Prostate gland (tissue), 2 donors: ENCODE data around the gene ALK. TPM values are rescaled to one million over a fixed set of nuclear protein-coding genes. Genes with fewer than 3 reads are reported as not detected.

Experiments used
- DNase-seq: peaks from one replicate; pipeline ENCODE4 v3.0.0-alpha.2; 2019; ENCODE audit warnings: low spot score
- H3K27ac ChIP-seq, 2 donors: fragments of 200-600 bp; sonication (generic); 2 replicates each; pipeline ENCODE4 v1.5.1; 2017 to 2019
- H3K27me3 ChIP-seq: fragments of 200-600 bp; sonication (generic); replicated peaks from 2 replicates; pipeline ENCODE4 v1.5.1; 2019; ENCODE audit not compliant: insufficient read depth
- H3K36me3 ChIP-seq, 2 donors: fragments of 200-600 bp; sonication (generic); 1 replicate in 1 of 2; 2 replicates in 1 of 2; pipeline versions ENCODE4 v1.5.1 to v1.8.1; 2017 to 2019
- H3K4me1 ChIP-seq: fragments of 200-600 bp; sonication (generic); replicated peaks from 2 replicates; pipeline ENCODE4 v1.5.1; 2019
- H3K4me3 ChIP-seq, 2 donors: fragments of 200-600 bp; sonication (generic); 2 replicates each; pipeline ENCODE4 v1.5.1; 2017 to 2019
- H3K9me3 ChIP-seq: fragments of 200-600 bp; sonication (generic); 2 replicates; pipeline ENCODE4 v1.5.1; 2017
- CTCF ChIP-seq, 4 experiments: fragments of 200-600 bp in 2 of 4; fragments of 450-650 bp in 2 of 4; sonication (generic) in 2 of 4; IDR thresholded peaks; 1 replicate in 3 of 4; 2 replicates in 1 of 4; pipeline ENCODE4 v1.5.1; 2016 to 2019; ENCODE audit warnings: antibody characterized with exemption in 4 of 4, mild to moderate bottlenecking in 2 of 4, moderate library complexity in 2 of 4
- POLR2A ChIP-seq: fragments of 450-650 bp; IDR thresholded peaks from one replicate; pipeline ENCODE4 v1.6.1; 2016; ENCODE audit warnings: antibody characterized with exemption, mild to moderate bottlenecking
- POLR2AphosphoS5 ChIP-seq: sonication (generic); formaldehyde crosslinking; IDR thresholded peaks from one replicate; pipeline ENCODE4 v1.6.1; 2017; ENCODE audit warnings: antibody characterized with exemption
- WGBS: methylation state at CpG from one replicate; pipeline ENCODE4 v1.1.5; 2018; 5-methylcytosine and 5-hydroxymethylcytosine counted together
- intact Hi-C: fragments of 100-400 bp; cut with DNase I; formaldehyde crosslinking; loops from one replicate; pipeline ENCODE4 v1.14.2; 2022
- total RNA-seq, 2 donors: library from RNA; depleted of rRNA; stranded (reverse); fragments of >200 nt; gene quantifications; one replicate each; pipeline ENCODE4 v1.1.0, GENCODE V29; 2016

Gene ALK
- total RNA-seq, 2 donors from 2014 or later, result 0.14 to 1.2 TPM

- 82% methylated on average over 5 of the region's 5 CpGs for WGBS
- Histone ChIP-seq H3K4me1 (no peaks in the 10 kb centered on the region), H3K9me3 (no peaks in the 10 kb centered on the region), H3K36me3 (no peaks in the 10 kb centered on the region), H3K4me3 (no peak overlapping the region), H3K27ac (no peak overlapping the region), H3K27me3 (no peaks in the 10 kb centered on the region)
- TF ChIP-seq POLR2A, result no peak
- TF ChIP-seq CTCF (IDR thresholded peaks at IDR 0.05), result no peak
- no peak for TF ChIP-seq POLR2AphosphoS5
- intact Hi-C loops, result no loop called here
- no peak for DNase-seq
These were observed 231.7 kb downstream of the ALK start for GRCh38 chr2:29689666-29690065.

GRCh38 chr2:29688429-29688828, 233.0 kb downstream of the ALK start:
- Histone ChIP-seq H3K27ac (no peak overlapping the region), H3K4me3 (no peak overlapping the region), H3K27me3 (no peaks in the 10 kb centered on the region), H3K9me3 (no peaks in the 10 kb centered on the region), H3K36me3 (no peaks in the 10 kb centered on the region), H3K4me1 (no peaks in the 10 kb centered on the region)
- DNase-seq, result no peak
- WGBS, result 39% methylated on average over 2 of the region's 2 CpGs
- TF ChIP-seq POLR2AphosphoS5 (no peak), POLR2A (no peak), CTCF (IDR thresholded peaks at IDR 0.05) (no peak)
- intact Hi-C loops, result no loop called here

GRCh38 chr2:29687121-29687520, 234.3 kb downstream of the ALK start:
- H3K9me3 ChIP-seq, result no peaks in the 10 kb centered on the region
- H3K4me3 ChIP-seq, result no peak overlapping the region
- H3K4me1 ChIP-seq, result no peaks in the 10 kb centered on the region
- H3K36me3 ChIP-seq, result no peaks in the 10 kb centered on the region
- no peak overlapping the region for H3K27ac ChIP-seq
- no peaks in the 10 kb centered on the region for H3K27me3 ChIP-seq
- WGBS, result 77% methylated on average over 2 of the region's 2 CpGs
- TF ChIP-seq POLR2AphosphoS5 (no peak), CTCF (IDR thresholded peaks at IDR 0.05) (no peak), POLR2A (no peak)
- intact Hi-C loops, result no loop called here
- no peak for DNase-seq

- no peaks in the 10 kb centered on the region for H3K27me3 ChIP-seq
- TF ChIP-seq CTCF (IDR thresholded peaks at IDR 0.05) (no peak), POLR2AphosphoS5 (no peak), POLR2A (no peak)
- DNase-seq, result no peak
- H3K36me3 ChIP-seq, result no peaks in the 10 kb centered on the region
- H3K27ac ChIP-seq, result no peak overlapping the region
- H3K4me1 ChIP-seq, result no peaks in the 10 kb centered on the region
- no peaks in the 10 kb centered on the region for H3K9me3 ChIP-seq
- no peak overlapping the region for H3K4me3 ChIP-seq
- intact Hi-C loops, result no loop called here
These were observed 244.4 kb downstream of the ALK start for GRCh38 chr2:29676886-29677453.

GRCh38 chr2:29664578-29664977, 256.8 kb downstream of the ALK start:
- Histone ChIP-seq H3K36me3 (no peaks in the 10 kb centered on the region), H3K27me3 (no peaks in the 10 kb centered on the region), H3K9me3 (no peaks in the 10 kb centered on the region), H3K4me3 (no peak overlapping the region), H3K27ac (no peak overlapping the region), H3K4me1 (no peaks in the 10 kb centered on the region)
- DNase-seq, result no peak
- no peak for TF ChIP-seq CTCF (IDR thresholded peaks at IDR 0.05)
- TF ChIP-seq POLR2AphosphoS5, result no peak
- no peak for TF ChIP-seq POLR2A
- intact Hi-C loops, result no loop called here
- 93% methylated on average over 2 of the region's 2 CpGs for WGBS
